SK-N-SH (cell line): ENCODE results near the gene RASD2. TPM values are rescaled to one million over a fixed set of nuclear protein-coding genes. Genes with fewer than 3 reads are reported as not detected.

Source experiments
- CTCF ChIA-PET: fragments of 300-600, 350-600 bp; formaldehyde crosslinking; extraction: SDS; loops from one replicate; lab custom pipeline; 2021; lab: Yijun Ruan, JAX
- POLR2A ChIA-PET: fragments of 350-600 bp; sonication (Branson Sonifier 250); formaldehyde crosslinking; extraction: SDS; loops from one replicate; lab custom pipeline; 2020; ENCODE audit warnings: antibody characterized with exemption, inconsistent platforms; lab: Yijun Ruan, JAX
- DNase-seq: peaks from one replicate; pipeline ENCODE4 v3.0.0; 2012
- H2AFZ ChIP-seq: fragments of 200-600 bp; sonication (generic); 2 replicates; pipeline ENCODE4 v1.8.1; 2016; ENCODE audit warnings: antibody characterized with exemption, mild to moderate bottlenecking, low read depth
- H3F3A ChIP-seq: fragments of 200-600 bp; sonication (generic); replicated peaks from 2 replicates; pipeline ENCODE3; 2016; ENCODE audit warnings: antibody characterized with exemption, mild to moderate bottlenecking; ENCODE audit not compliant: insufficient read depth
- H3K27ac ChIP-seq, 2 experiments: fragments of 200-500 bp in 1 of 2; fragments of 200-600 bp in 1 of 2; sonication (Bioruptor generic) in 1 of 2; sonication (generic), shearing (Covaris generic) in 1 of 2; 2 replicates each; pipeline versions ENCODE4 v1.5.1 to v1.6.1; 2014 to 2016; ENCODE audit warnings: low read depth in 2 of 2, inconsistent platforms in 1 of 2, low read length in 1 of 2, mild to moderate bottlenecking in 1 of 2, mixed read lengths in 1 of 2
- H3K27me3 ChIP-seq: fragments of 200-600 bp; sonication (generic), shearing (Covaris generic); 2 replicates; pipeline ENCODE4 v1.6.1; 2016; ENCODE audit warnings: mixed run types; ENCODE audit not compliant: insufficient read depth
- H3K36me3 ChIP-seq, 2 experiments: fragments of 200-500 bp in 1 of 2; fragments of 200-600 bp in 1 of 2; sonication (Bioruptor generic) in 1 of 2; sonication (generic) in 1 of 2; replicated peaks in 1 of 2; 2 replicates each; pipeline versions ENCODE3 to v1.5.1; 2014 to 2016; ENCODE audit warnings: low read length in 1 of 2, mild to moderate bottlenecking in 1 of 2; ENCODE audit not compliant: insufficient read depth in 2 of 2, control insufficient read depth in 1 of 2
- H3K4me1 ChIP-seq, 2 experiments: fragments of 200-500 bp in 1 of 2; fragments of 200-600 bp in 1 of 2; sonication (Bioruptor generic) in 1 of 2; sonication (generic), shearing (Covaris generic) in 1 of 2; 2 replicates each; pipeline versions ENCODE4 v1.5.1 to v1.6.1; 2014 to 2016; ENCODE audit warnings: low read depth in 1 of 2, low read length in 1 of 2, mixed run types in 1 of 2; ENCODE audit not compliant: insufficient read depth in 2 of 2, control insufficient read depth in 1 of 2
- H3K4me2 ChIP-seq: fragments of 200-600 bp; sonication (generic), shearing (Covaris generic); 2 replicates; pipeline ENCODE4 v1.6.1; 2017; ENCODE audit warnings: mixed run types
- H3K4me3 ChIP-seq, 2 experiments: fragments of 200-500 bp in 1 of 2; fragments of 200-600 bp in 1 of 2; sonication (Bioruptor generic) in 1 of 2; sonication (generic), shearing (Covaris generic) in 1 of 2; 2 replicates each; pipeline versions ENCODE4 v1.5.1 to v1.8.1; 2014 to 2016; ENCODE audit warnings: low read depth in 2 of 2, inconsistent platforms in 1 of 2, low read length in 1 of 2, mild to moderate bottlenecking in 1 of 2, mixed read lengths in 1 of 2, moderate library complexity in 1 of 2
- H3K79me2 ChIP-seq: fragments of 200-600 bp; sonication (generic); 2 replicates; pipeline ENCODE4 v1.8.1; 2017; ENCODE audit warnings: mild to moderate bottlenecking; ENCODE audit not compliant: insufficient read depth
- H3K9ac ChIP-seq: fragments of 200-600 bp; sonication (generic); 2 replicates; pipeline ENCODE4 v1.6.1; 2017; ENCODE audit warnings: mixed run types
- H3K9me2 ChIP-seq: fragments of 200-600 bp; sonication (generic); 2 replicates; pipeline ENCODE4 v1.6.1; 2017; ENCODE audit warnings: mixed run types
- H3K9me3 ChIP-seq: fragments of 200-600 bp; sonication (generic); 2 replicates; pipeline ENCODE4 v1.6.1; 2017; ENCODE audit warnings: mixed run types, mild to moderate bottlenecking, moderate library complexity
- H4K20me1 ChIP-seq: fragments of 200-600 bp; sonication (generic); 2 replicates; pipeline ENCODE4 v1.6.1; 2017; ENCODE audit warnings: mild to moderate bottlenecking, mixed run types; ENCODE audit not compliant: insufficient read depth
- CHD2 ChIP-seq: fragments of 150-350 bp; IDR thresholded peaks from 2 replicates; pipeline ENCODE4 v1.6.1; 2018; ENCODE audit warnings: low read length; ENCODE audit not compliant: partially characterized antibody
- EP300 ChIP-seq, 2 experiments: IDR thresholded peaks; 2 replicates each; pipeline versions ENCODE4 v1.4.0 to v1.6.1; 2012; ENCODE audit warnings: borderline replicate concordance in 1 of 2, low read depth in 1 of 2, low read length in 1 of 2
- EZH2phosphoT487 ChIP-seq: fragments of 200-600 bp; sonication (generic); IDR thresholded peaks from 2 replicates; pipeline ENCODE4 v1.6.1; 2017; ENCODE audit warnings: low read depth, mixed run types, mild to moderate bottlenecking, antibody characterized with exemption, moderate library complexity, borderline replicate concordance
- GABPA ChIP-seq: IDR thresholded peaks from 2 replicates; pipeline ENCODE4 v1.4.0; 2012; ENCODE audit warnings: low read depth, mild to moderate bottlenecking
- NFIC ChIP-seq: IDR thresholded peaks from 2 replicates; pipeline ENCODE4 v1.4.0; 2012; ENCODE audit warnings: borderline replicate concordance
- POLR2AphosphoS5 ChIP-seq: IDR thresholded peaks from 2 replicates; pipeline ENCODE4 v1.6.1; 2012; ENCODE audit warnings: low read depth, low read length
- RXRA ChIP-seq: IDR thresholded peaks from 2 replicates; pipeline ENCODE4 v1.4.0; 2012; ENCODE audit warnings: low read depth, mild to moderate bottlenecking, borderline replicate concordance
- TAF1 ChIP-seq: IDR thresholded peaks from 2 replicates; pipeline ENCODE4 v1.6.1; 2012; ENCODE audit warnings: low read depth, mild to moderate bottlenecking, low read length, moderate library complexity, borderline replicate concordance
- TCF12 ChIP-seq: IDR thresholded peaks from 2 replicates; pipeline ENCODE4 v1.4.0; 2012
- TEAD4 ChIP-seq: IDR thresholded peaks from 2 replicates; pipeline ENCODE4 v1.4.0; 2012; ENCODE audit warnings: mild to moderate bottlenecking, borderline replicate concordance; ENCODE audit not compliant: insufficient read depth
- YY1 ChIP-seq: IDR thresholded peaks from 2 replicates; pipeline ENCODE4 v1.4.0; 2012; ENCODE audit warnings: low read depth, mild to moderate bottlenecking
- WGBS: methylation state at CpG from one replicate; pipeline ENCODE4 v1.1.6; 2017; ENCODE audit warnings: low lambda C conversion rate; 5-methylcytosine and 5-hydroxymethylcytosine counted together
- polyA plus RNA-seq, 3 experiments: library from polyadenylated mRNA; depleted of rRNA; stranded (reverse); fragments of >200 nt; gene quantifications; 2 replicates each; pipeline ENCODE4 v1.2.3, GENCODE V29; 2012
- TF ChIP-seq, protein P1 (sequence below): IDR thresholded peaks from 2 replicates; pipeline ENCODE4 v1.4.0; 2012; ENCODE audit warnings: low read depth
- TF ChIP-seq, protein P2 (sequence below): IDR thresholded peaks from 2 replicates; pipeline ENCODE4; 2012
- TF ChIP-seq, protein P3 (sequence below): IDR thresholded peaks from 2 replicates; pipeline ENCODE4 v1.4.0; 2012; ENCODE audit warnings: low read depth, borderline replicate concordance

RASD2 gene
- polyA plus RNA-seq, 1 of the 3 experiments (the other 2 are of a cell fraction): 0.30 TPM

DNA sequence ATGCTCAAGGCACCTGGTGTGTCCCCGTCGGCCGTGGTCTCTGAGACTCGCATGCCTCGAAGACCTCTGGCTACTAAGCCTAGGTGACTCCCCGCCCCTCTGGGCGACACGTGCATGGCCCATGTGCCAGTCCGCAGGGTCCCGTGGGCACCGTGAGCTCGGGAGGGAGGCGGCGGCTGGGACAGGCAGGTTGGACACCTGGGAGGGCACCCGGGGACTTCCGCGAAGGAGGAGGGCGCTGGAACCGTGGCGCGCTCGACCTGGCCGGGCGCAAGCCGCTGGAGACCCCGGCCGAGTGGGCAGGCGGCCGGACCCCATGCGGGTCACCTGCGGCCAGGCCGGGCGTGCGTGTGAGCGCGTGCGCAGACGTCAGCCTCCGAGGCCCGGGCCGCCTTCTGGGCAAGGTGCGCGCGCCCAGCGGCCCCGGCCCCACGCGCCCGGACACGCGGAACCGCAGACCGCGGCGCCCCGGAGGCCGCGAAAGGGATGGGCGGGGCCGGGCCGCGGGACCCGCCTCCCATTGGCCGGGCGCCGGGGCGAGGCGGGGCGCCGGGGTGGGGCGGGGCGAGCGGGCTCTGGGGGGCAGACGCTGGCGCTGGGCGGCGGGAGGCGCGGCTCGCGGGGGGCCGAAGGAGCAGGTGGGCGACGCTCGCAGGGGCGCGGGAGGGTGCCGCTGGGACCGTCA lies 579 bp upstream of the RASD2 start:
- Histone ChIP-seq H4K20me1 (no peaks in the 10 kb centered on the region), H3K9me3 (no peaks in the 10 kb centered on the region), H3K4me1 (peaks cover 11 to 13% of the 10 kb centered on the region in 2 experiments; a peak in 2 of 4 replicates), H2AFZ (peak overlapping the region; percentile 88; the same call in 1 of the 2 replicates), H3K4me2 (peak overlapping the region; percentile 95), H3K27ac (no peak overlapping the region; a peak in 1 of 4 replicates), H3K27me3 (no peaks in the 10 kb centered on the region)
- 7% methylated on average over 11 of the region's 89 CpGs for WGBS
- TF ChIP-seq, protein P1, sequence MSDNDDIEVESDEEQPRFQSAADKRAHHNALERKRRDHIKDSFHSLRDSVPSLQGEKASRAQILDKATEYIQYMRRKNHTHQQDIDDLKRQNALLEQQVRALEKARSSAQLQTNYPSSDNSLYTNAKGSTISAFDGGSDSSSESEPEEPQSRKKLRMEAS: peak; percentile 44; the same call in 1 of the 2 replicates
- no peak for TF ChIP-seq EZH2phosphoT487
- TF ChIP-seq, all 33 proteins: peak for 1
- DNase-seq: peak; percentile 98
- Histone ChIP-seq H3K9ac (no peak overlapping the region; the same call in 1 of the 2 replicates), H3K36me3 (no peaks in the 10 kb centered on the region), H3F3A (peaks cover 7% of the 10 kb centered on the region), H3K9me2 (no peaks in the 10 kb centered on the region), H3K79me2 (peaks cover 7% of the 10 kb centered on the region; the same call in 1 of the 2 replicates), H3K4me3 (peak overlapping the region; percentile 58 to 68)
- ChIA-PET POLR2A (interaction anchor here (1.3 kb wide), 1 partner anchor 15 kb away, joined by 3 read pairs; no protein-coding TSS in a partner anchor), CTCF (interaction anchor here (0.8 to 8.0 kb wide), 8 partner anchors 13 to 109 kb away, joined by 3 to 60 read pairs (median 4); no protein-coding TSS in a partner anchor)

DNA sequence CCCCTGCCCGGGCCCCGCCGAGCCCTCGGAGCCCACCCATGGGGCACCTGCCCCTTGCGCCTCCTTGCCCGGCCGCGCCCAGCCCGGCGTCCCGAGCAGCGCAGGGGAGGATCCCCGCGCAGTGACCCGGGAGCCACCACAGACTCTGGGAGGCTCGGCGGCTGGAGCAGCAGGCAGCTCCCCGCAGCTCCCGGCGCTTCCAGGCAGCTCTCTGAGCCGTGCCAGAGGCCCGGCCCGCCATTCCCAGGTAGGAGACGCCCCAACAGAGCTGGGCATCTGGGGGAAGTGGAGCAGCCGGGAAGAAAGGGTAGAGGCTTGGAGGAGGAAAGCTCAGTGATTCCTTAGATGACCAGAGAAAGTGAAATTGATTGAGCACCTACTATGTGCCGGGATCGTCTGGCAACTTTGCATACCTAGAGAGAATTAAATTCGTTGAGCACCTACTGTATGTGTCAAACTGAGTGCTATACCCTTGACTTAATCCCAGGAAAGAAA lies 670 bp downstream of the RASD2 start:
- Histone ChIP-seq H2AFZ (peak overlapping the region; percentile 88; the same call in 1 of the 2 replicates), H3K79me2 (peaks cover 7% of the 10 kb centered on the region; the same call in 1 of the 2 replicates), H3K9me3 (no peaks in the 10 kb centered on the region), H3K4me2 (peak overlapping the region; percentile 95), H3K36me3 (no peaks in the 10 kb centered on the region), H3F3A (peaks cover 7% of the 10 kb centered on the region), H4K20me1 (no peaks in the 10 kb centered on the region), H3K27me3 (no peaks in the 10 kb centered on the region), H3K9me2 (no peaks in the 10 kb centered on the region), H3K4me1 (peaks cover 7 to 11% of the 10 kb centered on the region in 2 experiments; a peak in 2 of 4 replicates), H3K9ac (no peak overlapping the region; the same call in 1 of the 2 replicates), H3K4me3 (peak overlapping the region; percentile 58 to 68), H3K27ac (no peak overlapping the region)
- ChIA-PET CTCF (interaction anchor here (1.1 to 8.0 kb wide), 5 partner anchors 15 to 138 kb away, joined by 3 to 60 read pairs (median 3); no protein-coding TSS in a partner anchor), POLR2A (interaction anchor here (1.2 to 1.4 kb wide), 2 partner anchors 16 to 64 kb away, joined by 3 read pairs; no protein-coding TSS in a partner anchor)
- DNase-seq: peak; percentile 77
- 15% methylated on average over 10 of the region's 28 CpGs for WGBS
- TF ChIP-seq POLR2AphosphoS5: no peak
- TF ChIP-seq TCF12: no peak
- no peak for TF ChIP-seq GABPA
- TF ChIP-seq, protein P2, sequence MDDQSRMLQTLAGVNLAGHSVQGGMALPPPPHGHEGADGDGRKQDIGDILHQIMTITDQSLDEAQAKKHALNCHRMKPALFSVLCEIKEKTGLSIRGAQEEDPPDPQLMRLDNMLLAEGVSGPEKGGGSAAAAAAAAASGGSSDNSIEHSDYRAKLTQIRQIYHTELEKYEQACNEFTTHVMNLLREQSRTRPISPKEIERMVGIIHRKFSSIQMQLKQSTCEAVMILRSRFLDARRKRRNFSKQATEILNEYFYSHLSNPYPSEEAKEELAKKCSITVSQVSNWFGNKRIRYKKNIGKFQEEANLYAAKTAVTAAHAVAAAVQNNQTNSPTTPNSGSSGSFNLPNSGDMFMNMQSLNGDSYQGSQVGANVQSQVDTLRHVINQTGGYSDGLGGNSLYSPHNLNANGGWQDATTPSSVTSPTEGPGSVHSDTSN: no peak
- TF ChIP-seq EP300 (IDR thresholded peaks at IDR 0.05; ENCODE audit: borderline replicate concordance in 1 of 2, low read depth in 1 of 2, low read length in 1 of 2): no peak
- no peak for TF ChIP-seq EZH2phosphoT487
- TF ChIP-seq TAF1: no peak
- TF ChIP-seq, protein P3, sequence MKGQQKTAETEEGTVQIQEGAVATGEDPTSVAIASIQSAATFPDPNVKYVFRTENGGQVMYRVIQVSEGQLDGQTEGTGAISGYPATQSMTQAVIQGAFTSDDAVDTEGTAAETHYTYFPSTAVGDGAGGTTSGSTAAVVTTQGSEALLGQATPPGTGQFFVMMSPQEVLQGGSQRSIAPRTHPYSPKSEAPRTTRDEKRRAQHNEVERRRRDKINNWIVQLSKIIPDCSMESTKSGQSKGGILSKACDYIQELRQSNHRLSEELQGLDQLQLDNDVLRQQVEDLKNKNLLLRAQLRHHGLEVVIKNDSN: no peak
- TF ChIP-seq RXRA: no peak
- TF ChIP-seq YY1: no peak
- no peak for TF ChIP-seq CHD2
- TF ChIP-seq, protein P1: no peak
- no peak for TF ChIP-seq TEAD4
- TF ChIP-seq NFIC: no peak
